HL-60 (cell line): ENCODE results near the gene DNAJC10.

Experiments
- DNase-seq, 2 experiments: peaks; one replicate each; pipeline ENCODE4 v3.0.0-alpha.2; 2010 to 2020; ENCODE audit warnings: low read depth in 1 of 2, low spot score in 1 of 2
- H3K27ac ChIP-seq: fragments of 250-450 bp; sonication (Bioruptor Pico); replicated peaks from 2 replicates; pipeline ENCODE4 v1.5.1; 2020; ENCODE audit warnings: mild to moderate bottlenecking, moderate library complexity
- H3K27me3 ChIP-seq: fragments of 250-450 bp; sonication (Bioruptor Pico); 2 replicates; pipeline ENCODE4 v1.5.1; 2021; ENCODE audit warnings: mild to moderate bottlenecking, moderate library complexity; ENCODE audit not compliant: insufficient read depth, poor library complexity, severe bottlenecking
- H3K4me3 ChIP-seq: replicated peaks from 2 replicates; pipeline ENCODE4 v1.5.1; 2011; ENCODE audit warnings: mild to moderate bottlenecking, control low read depth, low read length; ENCODE audit not compliant: insufficient read depth
- CTCF ChIP-seq: IDR thresholded peaks from one replicate; pipeline ENCODE4 v1.5.1; 2011; ENCODE audit warnings: low read length, control low read depth, inconsistent platforms; ENCODE audit not compliant: insufficient read depth
- GABPA ChIP-seq: IDR thresholded peaks from 2 replicates; pipeline ENCODE4 v1.6.1; 2012; ENCODE audit warnings: low read depth
- POLR2AphosphoS5 ChIP-seq: IDR thresholded peaks from 2 replicates; pipeline ENCODE4 v1.6.1; 2012; ENCODE audit warnings: low read depth
- REST ChIP-seq: IDR thresholded peaks from 2 replicates; pipeline ENCODE4 v1.6.1; 2012; ENCODE audit warnings: low read depth; ENCODE audit not compliant: insufficient replicate concordance
- SPI1 ChIP-seq: IDR thresholded peaks from 2 replicates; pipeline ENCODE4 v1.6.1; 2012; ENCODE audit warnings: low read depth, mild to moderate bottlenecking, borderline replicate concordance

DNAJC10 gene

GRCh38 chr2:182831921-182832320 is 115.9 kb downstream of the DNAJC10 start:
- Histone ChIP-seq H3K27me3 (no peaks in the 10 kb centered on the region), H3K27ac (no peak overlapping the region), H3K4me3 (no peak overlapping the region)
- no peak for TF ChIP-seq GABPA
- TF ChIP-seq REST, result no peak
- no peak for TF ChIP-seq POLR2AphosphoS5
- TF ChIP-seq SPI1, result no peak
- TF ChIP-seq CTCF, result no peak
- no peak for DNase-seq

GRCh38 chr2:182833084-182833854 is 117.2 kb downstream of the DNAJC10 start:
- TF ChIP-seq GABPA (no peak), CTCF (no peak), REST (no peak), SPI1 (no peak), POLR2AphosphoS5 (no peak)
- Histone ChIP-seq H3K27ac (no peak overlapping the region), H3K4me3 (no peak overlapping the region), H3K27me3 (peaks cover 3% of the 10 kb centered on the region)
- DNase-seq, result no peak

- Histone ChIP-seq H3K27me3 (peaks cover 3% of the 10 kb centered on the region), H3K4me3 (no peak overlapping the region), H3K27ac (no peak overlapping the region)
- DNase-seq, result no peak
- TF ChIP-seq SPI1, result no peak
- no peak for TF ChIP-seq CTCF
- no peak for TF ChIP-seq GABPA
- TF ChIP-seq POLR2AphosphoS5, result no peak
- TF ChIP-seq REST, result no peak
Measured at GRCh38 chr2:182834293-182834692, 118.2 kb downstream of the DNAJC10 start.
